HS-27A (cell line): ENCODE measurements around the gene USP32.

Source experiments
- DNase-seq: peaks from one replicate; pipeline ENCODE4 v3.0.0-alpha.2; 2012; ENCODE audit warnings: low read depth, missing footprints

Gene USP32

DNA sequence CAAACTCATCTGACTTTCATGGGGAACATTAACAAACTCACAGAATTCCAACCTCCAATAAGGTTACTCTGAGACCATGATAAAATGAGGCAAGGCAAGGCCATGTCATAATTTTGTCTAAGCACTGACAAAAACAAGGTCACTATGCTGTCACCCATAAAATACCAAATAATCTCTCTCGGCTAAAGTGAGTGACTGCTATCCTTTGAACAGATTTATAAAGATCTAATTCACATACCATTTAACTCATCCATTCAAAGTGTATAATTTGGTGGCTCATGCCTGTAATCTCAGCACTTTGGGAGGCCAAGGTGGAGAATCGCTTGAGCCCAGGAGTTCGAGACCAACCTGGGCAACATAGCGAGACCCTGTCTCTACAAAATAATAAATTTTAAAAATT lies 262.8 kb downstream of the USP32 start:
- DNase-seq: no peak
